GM12892 (cell line): ENCODE measurements around the gene OR2C1. TPM values are rescaled to one million over a fixed set of nuclear protein-coding genes. Genes with fewer than 3 reads are reported as not detected.

Source experiments
- DNase-seq: peaks from one replicate; pipeline ENCODE4 v3.0.0; 2011; ENCODE audit not compliant: insufficient read length
- FAIRE-seq: peaks from 2 replicates; lab custom pipeline; 2011; peaks lifted over from hg19 to GRCh38; lab: Jason Lieb, UNC
- POLR2A ChIP-seq: IDR thresholded peaks from 2 replicates; pipeline ENCODE4 v1.6.1; 2011; ENCODE audit warnings: low read depth, low read length, control low read depth
- POLR2AphosphoS5 ChIP-seq: IDR thresholded peaks from 2 replicates; pipeline ENCODE4 v1.6.1; 2011; ENCODE audit warnings: low read depth, low read length, control low read depth
- TAF1 ChIP-seq: IDR thresholded peaks from 2 replicates; pipeline ENCODE4 v1.6.1; 2011; ENCODE audit warnings: low read depth, mild to moderate bottlenecking, control low read depth, low read length, borderline replicate concordance
- polyA plus RNA-seq: library from polyadenylated mRNA; unstranded; fragments of >200 nt; gene quantifications from one replicate; pipeline ENCODE4 v1.2.1, GENCODE V29; 2012; ENCODE audit warnings: missing spikeins, inconsistent platforms; ENCODE audit not compliant: missing spikeins

The OR2C1 gene
- not detected for polyA plus RNA-seq

GRCh38 chr16:3355589-3355988 is at the start of gene OR2C1:
Gene OR2C1, plus strand, starts transcription at chr16:3355889. Its CDS starts 52 bp downstream, at chr16:3355941.
- FAIRE-seq (no peak), DNase-seq (no peak)
- TF ChIP-seq POLR2A (no peak), TAF1 (no peak), POLR2AphosphoS5 (no peak)

DNA sequence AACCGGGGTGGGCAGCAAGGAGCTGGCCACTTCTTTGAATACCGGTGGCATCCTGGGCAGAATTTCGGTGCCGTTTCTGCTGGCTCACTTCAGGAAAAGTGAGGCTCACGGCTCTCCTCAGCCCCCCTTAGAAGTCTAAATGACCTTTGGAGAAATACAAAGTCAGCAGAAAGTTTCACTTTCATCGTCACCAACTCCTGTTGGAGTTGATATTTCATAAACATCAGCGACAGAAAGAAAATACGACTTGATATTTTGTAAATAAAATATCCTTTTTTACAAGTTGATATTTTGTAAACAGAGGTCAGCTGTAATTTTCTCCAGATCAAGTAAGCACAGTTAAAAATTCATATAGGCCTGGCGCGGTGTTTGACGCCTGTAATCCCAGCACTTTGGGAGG is 49.6 kb upstream of the OR2C1 start:
- TF ChIP-seq POLR2AphosphoS5: no peak
- FAIRE-seq (no peak), DNase-seq (no peak)

DNA sequence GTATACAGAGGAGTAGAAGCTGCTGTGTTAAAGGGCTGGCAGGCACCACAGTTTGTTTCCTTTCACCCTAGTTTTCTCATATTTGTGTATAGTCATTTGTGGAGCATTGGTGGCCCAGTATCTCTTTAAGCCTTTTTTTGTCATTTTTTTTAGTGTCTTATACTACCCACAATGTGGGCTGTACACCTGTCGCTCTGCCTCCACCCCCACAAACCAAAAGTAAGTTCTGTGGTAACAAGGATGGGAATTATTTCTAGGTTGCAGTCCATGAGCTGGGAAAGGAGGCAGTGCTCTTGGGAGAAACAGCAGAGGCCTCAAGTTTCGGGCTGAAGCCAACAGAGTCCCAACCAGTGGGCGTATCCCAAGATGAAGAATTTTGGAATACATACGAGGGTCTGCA is 44.2 kb upstream of the OR2C1 start:
- FAIRE-seq (no peak), DNase-seq (no peak)
- TF ChIP-seq POLR2AphosphoS5: no peak
- no peak for TF ChIP-seq TAF1
- TF ChIP-seq POLR2A: no peak

- FAIRE-seq (no peak), DNase-seq (no peak)
- TF ChIP-seq POLR2A: no peak
- TF ChIP-seq TAF1: no peak
Measured at GRCh38 chr16:3317315-3317999, 38.2 kb upstream of the OR2C1 start.

DNA sequence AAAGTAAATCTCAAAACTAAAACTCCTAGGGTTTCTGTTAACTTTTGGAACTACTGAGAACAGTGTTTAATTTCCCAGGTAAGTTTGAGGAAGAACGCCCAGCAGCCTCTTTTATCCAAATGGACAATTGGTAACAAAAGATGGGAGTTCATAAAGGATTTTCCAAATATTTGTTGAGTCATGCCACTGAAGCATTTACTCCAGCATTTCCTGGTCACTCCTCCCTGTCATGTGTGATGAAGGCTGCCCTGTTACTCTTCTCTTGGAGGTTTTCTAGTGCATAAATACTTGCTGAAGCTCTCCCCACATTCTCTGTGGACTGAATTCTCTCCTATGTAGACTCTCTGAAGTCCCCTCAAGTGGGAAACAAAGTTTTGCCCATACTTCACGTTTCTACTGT is 33.9 kb upstream of the OR2C1 start:
- TF ChIP-seq TAF1 (no peak), POLR2AphosphoS5 (no peak), POLR2A (no peak)
- DNase-seq: no peak
- no peak for FAIRE-seq

GRCh38 chr16:3327514-3327913 is 28.2 kb upstream of the OR2C1 start:
- TF ChIP-seq POLR2A: no peak
- no peak for TF ChIP-seq POLR2AphosphoS5
- TF ChIP-seq TAF1: no peak
- no peak for FAIRE-seq
- no peak for DNase-seq

DNA sequence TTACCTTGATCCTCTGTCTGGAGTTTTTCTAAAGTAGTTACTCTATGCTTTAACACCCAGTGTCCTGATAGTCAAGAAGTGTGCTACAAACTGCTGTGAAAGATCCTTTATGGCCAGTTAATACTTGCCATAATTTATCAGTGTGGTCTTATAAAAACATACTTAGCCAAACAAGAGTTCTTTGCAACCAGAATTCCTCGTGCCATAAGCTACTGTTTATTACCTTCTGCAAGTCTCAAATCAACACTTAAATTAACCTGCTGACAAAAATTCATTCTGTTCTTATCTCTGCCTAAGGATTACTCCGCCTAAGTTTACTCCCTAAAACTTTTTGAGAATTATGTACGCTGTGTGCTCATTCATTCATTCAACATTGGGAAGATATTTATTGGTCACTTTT is 27.6 kb upstream of the OR2C1 start:
- FAIRE-seq: no peak
- no peak for TF ChIP-seq POLR2A
- TF ChIP-seq POLR2AphosphoS5: no peak
- no peak for DNase-seq

- DNase-seq (no peak), FAIRE-seq (no peak)
- TF ChIP-seq TAF1 (no peak), POLR2AphosphoS5 (no peak), POLR2A (no peak)
Measured at GRCh38 chr16:3328643-3329042, 27.0 kb upstream of the OR2C1 start.

GRCh38 chr16:3346041-3346440 is 9.6 kb upstream of the OR2C1 start:
- DNase-seq (no peak), FAIRE-seq (no peak)

DNA sequence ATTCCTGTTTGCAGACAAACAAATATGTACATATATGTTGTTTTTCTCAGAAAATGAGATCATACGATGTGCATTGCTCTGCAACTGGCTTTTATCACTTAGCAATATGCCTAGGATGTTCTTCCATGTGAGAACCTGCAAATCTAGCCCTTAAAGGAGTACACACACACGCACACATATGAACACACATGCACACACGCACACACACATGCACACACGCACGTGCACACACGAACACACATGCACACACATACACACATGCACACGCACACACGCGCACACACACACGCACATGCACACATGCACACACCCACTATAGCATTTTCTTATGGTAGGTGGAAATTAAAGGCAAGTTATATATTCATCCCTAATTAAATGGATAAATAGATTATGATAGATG is 8.1 kb upstream of the OR2C1 start:
- no peak for TF ChIP-seq POLR2AphosphoS5
- no peak for TF ChIP-seq TAF1
- no peak for TF ChIP-seq POLR2A
- FAIRE-seq (no peak), DNase-seq (no peak)

More at GRCh38 chr16:3346041-3346440, 9.6 kb upstream of the OR2C1 start:
- TF ChIP-seq POLR2AphosphoS5 (no peak), POLR2A (no peak), TAF1 (no peak)

DNA sequence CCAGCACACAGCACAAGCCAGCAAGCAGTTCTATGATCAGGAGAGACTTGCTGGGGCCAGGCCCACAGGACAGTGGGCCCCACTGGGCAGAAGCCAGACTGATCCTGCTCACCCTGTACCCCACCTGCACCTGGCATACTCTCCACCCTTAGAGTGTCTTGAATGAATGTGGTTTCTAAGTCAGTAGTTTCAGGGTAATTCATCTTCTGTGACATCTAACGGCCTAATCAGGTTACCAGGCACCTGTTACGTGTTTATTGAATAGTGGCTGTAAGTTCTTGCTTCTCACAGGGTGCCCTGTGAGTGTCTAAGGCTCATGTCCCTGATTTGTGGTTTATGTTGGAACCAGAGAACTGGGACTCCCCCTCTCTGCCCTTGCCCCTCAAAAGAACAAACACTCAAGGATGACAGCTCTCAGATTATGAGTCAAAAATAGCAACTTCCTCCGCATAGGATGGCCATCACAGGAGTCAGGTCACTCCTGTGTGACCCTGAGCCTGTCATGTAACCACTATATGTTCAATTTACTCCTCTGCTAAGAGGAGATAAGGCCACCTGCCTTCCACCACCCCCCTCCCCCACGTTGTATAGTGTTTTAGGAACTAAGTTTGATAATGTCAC is 7.0 kb upstream of the OR2C1 start:
- FAIRE-seq (no peak), DNase-seq (no peak)
- TF ChIP-seq POLR2A (no peak), POLR2AphosphoS5 (no peak), TAF1 (no peak)

GRCh38 chr16:3349175-3349574 is 6.5 kb upstream of the OR2C1 start:
- no peak for FAIRE-seq
- TF ChIP-seq TAF1: no peak
- no peak for TF ChIP-seq POLR2AphosphoS5
- TF ChIP-seq POLR2A: no peak
- no peak for DNase-seq
